ENCODE data around the gene CR2.

GRCh38 chr1:207412845-207413244, 41.3 kb upstream of the CR2 start:
- TF ChIP-seq CTCF (IDR thresholded peaks at IDR 0.05; ENCODE audit: low read length) (no peak), EZH2 (IDR thresholded peaks at IDR 0.05; ENCODE audit: borderline replicate concordance, low read length) (no peak)
